ENCODE results near the gene AMPH. TPM values are rescaled to one million over a fixed set of nuclear protein-coding genes. Genes with fewer than 3 reads are reported as not detected.

The AMPH gene
- total RNA-seq, 1 experiment from 2014 or later = not detected

- DNase-seq (ENCODE audit: low read depth, low spot score) (peak; percentile 80), ATAC-seq (peak; percentile 91)
- CTCF ChIA-PET = interaction anchor here (0.6 to 3.9 kb wide), 16 partner anchors 8 to 468 kb away, joined by 3 to 33 read pairs (median 6); partner anchors contain the start of genes EPDR1 and SFRP4
- peak overlapping the region; percentile 87 for H2AFZ ChIP-seq (ENCODE audit: low read depth, low read length, poor library complexity, severe bottlenecking)
- RAD21 ChIA-PET (ENCODE audit: low non-redundant PET in 1 of 2, low total read pairs in 2 of 2, uncharacterized antibody in 2 of 2, unreplicated experiment in 2 of 2) = no interaction called here
- no peak overlapping the region for H3K9ac ChIP-seq (ENCODE audit: low read length)
- BruUV-seq (replicated peaks) = no TSS peak
- H3K4me1 ChIP-seq (ENCODE audit: control insufficient read depth in 1 of 2, insufficient read depth in 2 of 2, low read length in 2 of 2) = peaks cover 0 to 7% of the 10 kb centered on the region in 2 experiments; a peak in 2 of 4 replicates
- TF ChIP-seq YY1 (IDR thresholded peaks at IDR 0.05; ENCODE audit: extremely low read depth, insufficient replicate concordance, low read depth, low read length) (peak; percentile 8), RAD21 (IDR thresholded peaks at IDR 0.05; ENCODE audit: low read depth) (peak; percentile 20; the same call in 1 of the 2 replicates), FOSL1 (IDR thresholded peaks at IDR 0.05; ENCODE audit: low read depth) (no peak), CTCF (IDR thresholded peaks at IDR 0.05 in 2 of 3, conservative IDR thresholded peaks at IDR 0.05 in 1 of 3; ENCODE audit: borderline replicate concordance in 1 of 3, insufficient read depth in 1 of 3, low read depth in 2 of 3, low read length in 2 of 3) (peak; percentile 63 to 95 (median 94); a peak in 5 of 6 replicates)
- no peaks in the 10 kb centered on the region for H4K20me1 ChIP-seq (ENCODE audit: insufficient read depth)
- no peaks in the 10 kb centered on the region for H3K9me2 ChIP-seq (ENCODE audit: insufficient read depth)
- POLR2A ChIA-PET = no interaction called here
- H3K27me3 ChIP-seq (ENCODE audit: insufficient read depth, low read length) = no peaks in the 10 kb centered on the region
- no peaks in the 10 kb centered on the region for H3K79me2 ChIP-seq (ENCODE audit: insufficient read depth, low read length)
- H3K36me3 ChIP-seq (ENCODE audit: control insufficient read depth in 1 of 2, insufficient read depth in 2 of 2, low read length in 2 of 2) = no peaks in the 10 kb centered on the region
- intact Hi-C loops (cut with micrococcal nuclease) = loop anchor here (5.0 to 10.0 kb wide), 2 partner anchors 468 to 1135 kb away; no protein-coding TSS in a partner anchor
- no peaks in the 10 kb centered on the region for H3K9me3 ChIP-seq (ENCODE audit: control insufficient read depth in 1 of 2, insufficient read depth in 1 of 2, low read depth in 1 of 2, low read length in 2 of 2)
- H3K27ac ChIP-seq (ENCODE audit: low read depth, low read length) = no peak overlapping the region
- no peak overlapping the region for H3K4me3 ChIP-seq (replicated peaks in 1 of 2; ENCODE audit: low read depth in 1 of 2, low read length in 2 of 2)
- H3K4me2 ChIP-seq (ENCODE audit: low read length) = peak overlapping the region; percentile 38
Measured at GRCh38 chr7:38369816-38370493, 261.2 kb downstream of the AMPH start.

- no peaks in the 10 kb centered on the region for H3K9me3 ChIP-seq (ENCODE audit: control insufficient read depth in 1 of 2, insufficient read depth in 1 of 2, low read depth in 1 of 2, low read length in 2 of 2)
- H3K9ac ChIP-seq (ENCODE audit: low read length) = no peak overlapping the region
- H3K27me3 ChIP-seq (ENCODE audit: insufficient read depth, low read length) = no peaks in the 10 kb centered on the region
- peak; percentile 83 for DNase-seq (ENCODE audit: low read depth, low spot score)
- ATAC-seq = peak; percentile 89
- H3K4me3 ChIP-seq (replicated peaks in 1 of 2; ENCODE audit: low read depth in 1 of 2, low read length in 2 of 2) = no peak overlapping the region
- no peak overlapping the region for H3K27ac ChIP-seq (ENCODE audit: low read depth, low read length)
- ChIA-PET RAD21 (ENCODE audit: low non-redundant PET in 1 of 2, low total read pairs in 2 of 2, uncharacterized antibody in 2 of 2, unreplicated experiment in 2 of 2) (no interaction called here), POLR2A (no interaction called here), CTCF (interaction anchor here (0.6 to 3.9 kb wide), 24 partner anchors 9 to 1159 kb away, joined by 3 to 33 read pairs (median 4); partner anchors contain the start of gene SFRP4)
- H3K4me1 ChIP-seq (ENCODE audit: control insufficient read depth in 1 of 2, insufficient read depth in 2 of 2, low read length in 2 of 2) = peaks cover 0 to 7% of the 10 kb centered on the region in 2 experiments; a peak in 2 of 4 replicates
- no peaks in the 10 kb centered on the region for H3K79me2 ChIP-seq (ENCODE audit: insufficient read depth, low read length)
- BruUV-seq (replicated peaks) = no TSS peak
- no peaks in the 10 kb centered on the region for H3K36me3 ChIP-seq (ENCODE audit: control insufficient read depth in 1 of 2, insufficient read depth in 2 of 2, low read length in 2 of 2)
- H3K4me2 ChIP-seq (ENCODE audit: low read length) = no peak overlapping the region
- no peaks in the 10 kb centered on the region for H3K9me2 ChIP-seq (ENCODE audit: insufficient read depth)
- peak overlapping the region; percentile 54 for H2AFZ ChIP-seq (ENCODE audit: low read depth, low read length, poor library complexity, severe bottlenecking)
- no peaks in the 10 kb centered on the region for H4K20me1 ChIP-seq (ENCODE audit: insufficient read depth)
- intact Hi-C loops (cut with micrococcal nuclease) = loop anchor here (5.0 kb wide), 1 partner anchor 466 kb away; no protein-coding TSS in a partner anchor
- no peak for TF ChIP-seq ZBTB33 (IDR thresholded peaks at IDR 0.05; ENCODE audit: extremely low read depth, insufficient replicate concordance, low read length)
- no peak for TF ChIP-seq ELF1 (IDR thresholded peaks at IDR 0.05; ENCODE audit: borderline replicate concordance, low read depth)
- TF ChIP-seq YY1 (IDR thresholded peaks at IDR 0.05; ENCODE audit: extremely low read depth, insufficient replicate concordance, low read depth, low read length) = no peak
- no peak for TF ChIP-seq ZFX (IDR thresholded peaks at IDR 0.05)
- no peak for TF ChIP-seq CBX3 (IDR thresholded peaks at IDR 0.05; ENCODE audit: low read depth)
- TF ChIP-seq MAX (IDR thresholded peaks at IDR 0.05) = no peak
- peak; percentile 84 to 97 (median 93) for TF ChIP-seq CTCF (IDR thresholded peaks at IDR 0.05 in 2 of 3, conservative IDR thresholded peaks at IDR 0.05 in 1 of 3; ENCODE audit: borderline replicate concordance in 1 of 3, insufficient read depth in 1 of 3, low read depth in 2 of 3, low read length in 2 of 3)
- TF ChIP-seq RAD21 (IDR thresholded peaks at IDR 0.05; ENCODE audit: low read depth) = 0 out of 2 replicates have a peak, but pooled peaks have one; percentile 19
- no peak for TF ChIP-seq POLR2A (IDR thresholded peaks at IDR 0.05; ENCODE audit: borderline replicate concordance, extremely low read depth, insufficient read depth, insufficient read length)
Measured at GRCh38 chr7:38368191-38368605, 263.0 kb downstream of the AMPH start.

Data from HCT116 (cell line).